HG03095 (cell line): ENCODE data around the gene ATP8A1.
A peak's percentile ranks its signal among the peaks of the same experiment; 100 is the strongest.
"Not testable (repeated sequence)": the region's sequence is repeated elsewhere in the genome, so short reads cannot be mapped to it uniquely, and the experiment has no call there.

Source experiments
- ATAC-seq: cut with Tn5 transposase; IDR thresholded peaks from one replicate; pipeline ENCODE4 v1.9.1; 2021; ENCODE audit warnings: moderate library complexity; ENCODE audit not compliant: unreplicated experiment

The ATP8A1 gene

DNA sequence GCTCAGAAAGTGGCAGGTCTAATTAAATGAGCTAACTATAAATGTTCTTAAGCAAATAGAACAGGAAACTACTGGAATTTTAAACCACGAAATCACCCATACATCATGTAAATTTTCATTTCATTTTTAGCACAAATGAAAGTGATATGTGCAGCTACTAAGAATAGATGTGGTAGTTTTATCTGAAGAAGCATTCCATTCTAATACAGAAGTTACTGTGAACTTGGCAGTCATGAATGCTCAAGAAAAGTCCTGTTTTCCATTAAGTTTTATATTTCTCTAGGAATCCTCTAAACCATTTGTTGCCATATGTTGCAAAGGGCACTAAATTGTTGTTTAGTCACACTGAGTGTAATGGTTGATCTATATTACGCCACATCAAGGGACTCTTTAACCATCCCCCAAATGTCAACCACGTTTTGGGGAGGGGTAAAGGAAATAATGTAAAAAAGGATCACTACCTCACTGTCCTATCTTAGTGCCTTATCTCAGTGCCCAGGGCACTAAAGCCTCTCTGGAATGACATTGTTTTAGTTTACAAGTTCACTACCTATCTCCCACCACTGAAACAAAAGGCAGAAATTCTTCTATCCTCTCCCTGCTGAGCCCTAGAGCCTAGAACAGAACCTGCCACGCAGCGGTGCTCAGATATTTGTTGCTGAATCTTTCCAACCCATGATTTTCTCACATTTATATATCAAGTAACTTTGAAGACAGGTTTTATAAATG lies 141.6 kb downstream of the ATP8A1 start:
- no peak for ATAC-seq

DNA sequence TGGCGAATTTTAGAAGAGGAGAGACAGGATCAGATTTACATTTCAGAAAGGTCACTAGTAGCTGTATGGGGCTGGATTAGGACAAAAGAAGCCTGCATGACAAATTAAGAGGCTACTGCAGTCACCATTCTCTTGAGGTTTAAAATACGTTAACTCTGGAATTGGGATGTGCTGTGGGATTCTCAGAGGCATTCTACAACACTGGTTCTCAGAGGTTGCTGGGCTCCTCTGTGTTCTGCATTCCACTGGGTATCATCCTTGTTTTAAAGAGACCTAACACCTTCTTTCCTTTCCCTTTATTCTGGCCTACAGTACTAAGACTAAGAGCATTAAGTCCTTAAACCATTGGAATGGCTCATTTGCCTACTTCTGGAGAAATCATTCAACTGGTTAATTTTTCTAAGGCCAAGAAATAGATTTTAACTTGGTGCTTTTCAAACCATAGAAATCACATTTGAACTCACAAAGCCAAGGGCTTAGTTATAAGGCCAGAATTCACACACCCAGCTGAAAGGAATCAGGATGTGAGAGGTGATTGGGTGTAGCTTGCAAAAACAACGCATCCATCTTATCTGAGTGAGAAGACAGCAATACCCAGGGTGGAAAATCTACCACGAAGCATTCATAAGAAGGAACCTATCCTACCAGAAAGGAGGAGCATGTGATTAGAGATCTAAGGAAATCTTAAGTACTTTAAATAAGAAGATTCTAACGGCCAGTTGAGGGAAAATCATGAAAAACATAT lies 143.0 kb downstream of the ATP8A1 start:
- ATAC-seq, result no peak

- ATAC-seq, result no peak
Observed at GRCh38 chr4:42512226-42512625, 144.7 kb downstream of the ATP8A1 start.

DNA sequence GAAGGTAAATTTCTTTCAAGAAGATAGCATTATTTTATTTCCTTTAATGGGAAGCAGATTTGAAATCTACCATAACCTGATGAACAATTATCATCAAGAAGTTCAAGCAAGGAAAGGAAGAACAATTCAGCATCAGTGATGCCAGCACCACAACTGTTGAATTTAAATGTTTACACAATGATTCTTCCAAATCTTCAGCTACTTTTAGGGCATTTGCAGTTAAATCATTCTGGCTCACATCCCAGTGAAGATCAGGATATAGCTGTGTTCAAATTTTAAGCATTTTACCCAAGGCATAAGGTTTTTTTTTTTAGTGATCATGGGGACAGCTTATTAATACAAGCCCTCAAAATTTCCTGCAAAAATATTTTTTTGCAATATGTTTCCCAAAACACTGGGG lies 146.7 kb downstream of the ATP8A1 start:
- no peak for ATAC-seq

GRCh38 chr4:42501624-42502401 lies 155.1 kb downstream of the ATP8A1 start:
- no peak for ATAC-seq

GRCh38 chr4:42498040-42498439 lies 158.9 kb downstream of the ATP8A1 start:
- no peak for ATAC-seq

DNA sequence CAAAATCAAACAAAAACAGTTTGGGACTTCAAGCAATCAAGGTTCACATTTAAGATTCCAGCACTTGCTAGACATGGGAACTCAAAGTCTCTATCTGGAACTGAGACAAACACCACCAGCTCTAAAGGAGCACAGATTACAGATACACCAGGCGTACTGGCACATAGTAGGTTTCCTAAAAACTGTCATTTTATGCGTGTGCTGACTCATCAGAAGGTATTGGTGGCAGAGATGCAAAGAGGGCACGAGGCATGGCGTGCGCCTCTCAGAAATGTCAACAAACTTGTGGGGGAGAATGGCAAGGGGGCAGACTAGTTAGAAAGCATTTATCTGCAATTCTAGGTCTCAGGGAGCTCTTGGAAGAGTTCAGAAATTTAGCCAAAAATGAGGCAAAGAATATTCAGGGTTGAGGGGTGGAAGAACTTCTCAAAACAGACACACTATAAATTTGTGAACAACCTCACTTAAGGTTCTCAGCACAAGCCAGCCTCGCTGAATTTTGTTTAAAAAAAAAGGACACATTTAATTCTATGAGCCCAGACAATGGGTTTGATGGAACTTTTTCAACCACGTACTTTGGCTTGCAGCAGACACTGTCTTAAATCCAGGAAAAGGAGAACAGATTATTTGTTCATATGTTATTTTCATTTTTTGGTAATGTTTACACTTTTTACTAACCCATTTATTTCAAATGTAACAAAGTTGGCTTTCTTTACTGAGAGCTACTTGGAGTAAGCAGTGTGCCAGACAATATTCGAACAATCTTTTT lies 159.6 kb downstream of the ATP8A1 start:
- no peak for ATAC-seq

DNA sequence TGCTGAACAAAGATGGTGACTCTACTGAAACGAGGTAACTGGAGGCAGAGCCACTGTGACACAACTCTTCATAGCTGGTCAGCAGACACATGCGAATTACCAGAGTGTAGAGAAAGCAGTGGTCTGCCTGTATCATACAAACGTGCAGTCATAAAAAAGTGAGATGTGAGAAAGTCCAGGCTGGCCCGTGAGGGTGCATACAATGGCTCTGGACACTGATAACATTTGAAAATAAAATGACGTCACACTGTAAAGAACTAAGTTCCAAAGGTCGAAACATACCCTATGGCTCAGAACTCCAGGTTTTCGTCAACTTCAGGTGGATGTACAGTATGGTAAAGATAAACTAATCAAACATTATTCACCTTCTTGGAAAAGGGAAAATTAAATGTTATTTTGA lies 163.9 kb downstream of the ATP8A1 start:
- ATAC-seq, result no peak

DNA sequence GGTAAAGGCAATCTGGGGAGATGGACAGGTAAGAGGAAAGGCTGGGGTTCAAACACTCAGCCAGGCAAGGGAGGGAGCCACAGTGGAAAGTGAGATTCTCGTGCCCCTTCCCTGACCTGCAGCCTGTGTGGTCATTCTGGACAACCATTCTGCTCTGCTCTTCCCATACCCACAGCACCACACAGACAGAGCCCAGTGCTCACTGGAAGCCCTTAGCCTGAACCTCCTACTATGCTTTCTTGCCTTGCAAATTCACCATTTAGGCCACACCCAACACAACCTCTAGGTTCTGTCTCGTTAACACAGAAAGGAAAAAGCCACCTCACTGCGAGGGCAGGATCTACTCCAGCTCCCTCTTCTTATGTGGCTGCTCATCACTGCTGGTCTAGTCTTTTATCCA lies 166.9 kb downstream of the ATP8A1 start:
- no peak for ATAC-seq

GRCh38 chr4:42489095-42489494 lies 167.8 kb downstream of the ATP8A1 start:
- ATAC-seq, result peak; percentile 76

DNA sequence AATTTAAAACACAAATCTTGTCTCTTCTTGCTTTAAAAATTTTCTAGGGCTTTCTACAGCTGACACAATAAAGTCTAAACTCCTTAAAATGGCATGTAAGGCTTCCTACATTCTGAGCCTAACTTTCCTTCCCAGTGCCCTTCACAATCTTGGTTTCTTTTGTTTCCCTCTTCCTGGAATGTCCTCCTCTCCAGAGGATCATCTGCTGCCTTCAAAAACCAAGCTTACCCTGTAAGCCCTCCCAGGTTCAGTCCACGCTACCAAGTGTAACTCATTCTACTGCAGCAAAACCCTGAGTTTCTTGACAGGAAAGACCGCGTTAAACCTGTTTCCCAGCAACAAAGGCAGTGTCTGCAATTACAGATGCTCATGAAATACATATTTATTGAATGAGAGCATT lies 168.4 kb downstream of the ATP8A1 start:
- no peak for ATAC-seq

GRCh38 chr4:42488114-42488513 lies 168.8 kb downstream of the ATP8A1 start:
- peak; percentile 84 for ATAC-seq

- ATAC-seq, result no peak
Observed at GRCh38 chr4:42487230-42487629, 169.7 kb downstream of the ATP8A1 start.

- not testable (repeated sequence) for ATAC-seq
Observed at GRCh38 chr4:42486156-42486555, 170.7 kb downstream of the ATP8A1 start.

GRCh38 chr4:42484630-42485029 lies 172.3 kb downstream of the ATP8A1 start:
- no peak for ATAC-seq

GRCh38 chr4:42483426-42484379 lies 173.2 kb downstream of the ATP8A1 start:
- ATAC-seq, result no peak

GRCh38 chr4:42482516-42483327 lies 174.2 kb downstream of the ATP8A1 start:
- ATAC-seq, result no peak

DNA sequence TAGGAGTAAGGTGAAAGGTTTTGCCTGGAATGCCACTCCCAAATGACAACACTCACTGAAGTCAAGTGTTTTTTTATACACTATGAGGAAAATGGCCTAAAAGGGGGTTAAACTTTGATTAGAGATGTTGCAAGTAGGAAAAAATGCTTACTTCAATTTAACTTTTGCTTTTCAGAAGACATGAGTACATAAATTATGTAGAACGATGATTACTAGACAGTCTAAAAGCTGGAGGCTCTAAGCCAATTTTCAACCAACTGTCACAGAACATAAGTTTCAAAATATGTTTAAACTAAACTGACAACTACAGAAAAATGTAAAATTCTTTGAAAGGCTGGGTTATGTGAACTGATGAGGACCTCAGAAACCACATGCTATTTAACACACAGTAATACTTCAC lies 176.2 kb downstream of the ATP8A1 start:
- ATAC-seq, result no peak

- no peak for ATAC-seq
Observed at GRCh38 chr4:42480281-42480680, 176.6 kb downstream of the ATP8A1 start.
